Tongue (tissue), 1 donor: ENCODE results near the gene CASP4. TPM values are rescaled to one million over a fixed set of nuclear protein-coding genes. Genes with fewer than 3 reads are reported as not detected.

Experiments used
- total RNA-seq: library from RNA; depleted of rRNA; stranded (reverse); fragments of >200 nt; gene quantifications from one replicate; pipeline ENCODE4 v1.2.3, GENCODE V29; 2014

CASP4 gene
- total RNA-seq, 1 donor from 2014 or later, result 40.4 TPM

Other genes starting within 250 kb of the CASP4 start
- 2.2 TPM for gene CASP12, start 70.1 kb downstream of the CASP4 start, total RNA-seq
- gene CASP5, start 54.6 kb upstream of the CASP4 start, total RNA-seq, result not detected
- gene CASP1, start 66.6 kb upstream of the CASP4 start, total RNA-seq, result 11.0 TPM
- 3.3 TPM for gene CARD16, start 76.8 kb upstream of the CASP4 start, total RNA-seq
- not detected for gene CARD18, start 171.2 kb upstream of the CASP4 start, total RNA-seq